Measurements from ENCODE around the gene NIPA2. TPM values are rescaled to one million over a fixed set of nuclear protein-coding genes. Genes with fewer than 3 reads are reported as not detected.

Gene NIPA2
- total and polyA plus RNA-seq, 8 donors, result 1.2 to 280 (median 37.7) TPM

DNA sequence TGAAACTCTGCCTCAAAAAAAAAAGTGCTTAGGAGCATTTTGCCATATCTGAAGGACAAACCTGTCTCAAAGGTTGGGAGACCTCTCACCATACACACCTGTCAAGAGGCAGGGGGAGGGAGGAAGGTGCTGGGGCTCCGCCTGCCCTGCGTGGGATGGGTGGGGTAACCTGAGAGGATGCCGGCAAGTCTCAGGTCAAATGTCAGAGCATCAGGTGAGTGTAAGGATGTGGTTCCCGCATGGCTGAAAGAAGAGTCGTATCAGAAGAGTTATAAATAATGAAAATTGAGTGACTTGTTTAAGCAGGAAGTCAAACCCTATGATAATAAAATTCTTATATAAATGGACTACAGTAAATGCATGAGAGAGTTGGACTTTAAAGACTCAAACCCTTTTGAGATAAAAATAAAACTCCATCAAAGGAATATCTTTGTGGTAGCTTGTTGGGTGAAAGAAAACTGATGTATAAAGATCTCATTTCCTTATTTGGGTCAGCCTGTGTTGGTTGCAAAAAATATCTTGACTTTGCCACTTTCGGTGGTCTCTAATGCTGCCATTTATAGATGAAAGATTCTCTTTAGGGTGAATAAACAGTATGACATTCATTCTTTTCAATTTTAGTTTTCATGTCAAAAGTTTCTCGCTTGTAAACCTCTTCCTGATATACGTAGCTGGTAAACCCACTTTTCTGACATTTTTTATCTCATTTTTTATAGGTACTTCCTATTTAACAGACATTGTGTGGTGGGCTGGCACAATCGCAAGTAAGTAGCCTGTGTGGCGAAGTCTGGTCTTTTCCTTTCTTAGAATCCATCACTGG lies 28.2 kb upstream of the NIPA2 start:
- no peak for DNase-seq
- TF ChIP-seq POLR2AphosphoS5 (IDR thresholded peaks at IDR 0.05) (no peak), POLR2A (IDR thresholded peaks at IDR 0.05) (no peak), CTCF (IDR thresholded peaks at IDR 0.05) (no peak), EP300 (IDR thresholded peaks at IDR 0.05) (no peak)
- Histone ChIP-seq H3K4me1 (peaks cover 0 to 16% (median 2%) of the 10 kb centered on the region in 4 donors), H3K27ac (no peak overlapping the region), H3K4me3 (no peak overlapping the region), H3K9me3 (no peaks in the 10 kb centered on the region), H3K27me3 (no peaks in the 10 kb centered on the region), H3K36me3 (peaks cover 0 to 35% (median 24%) of the 10 kb centered on the region in 4 donors)
- 76 to 89% (median 86%) methylated on average over 10 of the region's 10 CpGs for WGBS, 5 donors
- intact Hi-C loops (cut with DNase I; ENCODE audit: low total_unique reads), result no loop called here

DNA sequence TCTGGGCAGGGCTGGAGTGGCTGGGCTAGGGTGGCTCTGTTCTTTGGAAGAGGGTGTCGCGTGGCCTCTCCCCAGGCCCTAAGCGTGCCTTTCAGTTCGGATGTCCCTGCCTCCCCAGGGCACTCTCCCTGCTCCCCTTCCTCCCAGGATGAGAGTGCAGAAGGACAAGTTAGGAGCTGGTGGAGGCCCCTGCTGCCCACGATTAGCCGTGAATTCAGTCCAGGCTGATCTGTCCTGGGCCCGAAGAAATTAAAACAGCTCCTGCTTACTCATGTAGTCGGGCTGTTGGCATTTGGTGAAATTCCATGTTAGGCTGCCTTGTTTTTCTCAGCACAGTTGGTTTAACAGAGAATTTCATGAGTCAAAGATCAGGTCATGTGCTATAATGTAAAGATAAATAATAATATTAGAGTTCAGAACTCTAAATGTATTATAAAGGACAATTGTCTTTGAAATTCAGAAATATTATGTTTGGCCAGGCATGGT lies 27.6 kb upstream of the NIPA2 start:
- Histone ChIP-seq H3K4me3 (no peak overlapping the region), H3K9me3 (no peaks in the 10 kb centered on the region), H3K27ac (no peak overlapping the region), H3K4me1 (peaks cover 0 to 16% (median 2%) of the 10 kb centered on the region in 4 donors), H3K36me3 (peaks cover 0 to 35% (median 28%) of the 10 kb centered on the region in 4 donors), H3K27me3 (no peaks in the 10 kb centered on the region)
- no peak for DNase-seq
- TF ChIP-seq CTCF (IDR thresholded peaks at IDR 0.05) (no peak), POLR2A (IDR thresholded peaks at IDR 0.05) (no peak), EP300 (IDR thresholded peaks at IDR 0.05) (no peak), POLR2AphosphoS5 (IDR thresholded peaks at IDR 0.05) (no peak)
- intact Hi-C loops (cut with DNase I; ENCODE audit: low total_unique reads), result no loop called here
- 92 to 95% (median 93%) methylated on average over 7 to 8 of the region's 8 CpGs for WGBS, 5 donors

DNA sequence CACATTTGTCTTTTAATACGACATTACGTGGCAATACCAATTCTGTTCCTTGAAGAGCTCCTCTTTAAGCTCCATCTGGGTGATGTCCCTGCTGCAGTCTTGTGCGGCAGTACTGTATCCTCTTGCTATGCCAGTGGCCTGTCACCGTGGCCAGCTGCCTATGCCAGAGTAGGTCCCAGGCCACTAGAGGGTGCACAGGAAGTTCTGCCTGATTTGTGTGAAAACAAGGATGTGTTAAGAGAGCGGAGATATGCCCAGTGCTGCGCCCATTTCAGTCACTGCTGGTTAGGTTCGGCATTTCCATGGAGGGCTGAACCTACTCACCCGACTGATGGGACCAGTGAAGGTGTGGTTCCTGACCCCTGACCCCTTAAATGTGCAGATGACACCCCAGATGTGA lies 26.8 kb upstream of the NIPA2 start:
- no peak overlapping the region for H3K27ac ChIP-seq
- DNase-seq, result peak; percentile 60 to 66
- peaks cover 0 to 35% (median 28%) of the 10 kb centered on the region in 4 donors for H3K36me3 ChIP-seq
- H3K9me3 ChIP-seq, result no peaks in the 10 kb centered on the region
- H3K4me3 ChIP-seq, result no peak overlapping the region
- no peaks in the 10 kb centered on the region for H3K27me3 ChIP-seq
- intact Hi-C loops (cut with DNase I; ENCODE audit: low total_unique reads), result no loop called here
- H3K4me1 ChIP-seq, result peaks cover 0 to 16% (median 2%) of the 10 kb centered on the region in 4 donors
- TF ChIP-seq CTCF (IDR thresholded peaks at IDR 0.05), result peak in 2 of 7 experiments; percentile 36 to 37
- TF ChIP-seq EP300 (IDR thresholded peaks at IDR 0.05), result no peak
- peak in 1 of 3 donors; percentile 22 for TF ChIP-seq POLR2AphosphoS5 (IDR thresholded peaks at IDR 0.05)
- 60 to 78% (median 67%) methylated on average over 8 of the region's 8 CpGs for whole genome bisulfite sequencing, 5 donors

DNA sequence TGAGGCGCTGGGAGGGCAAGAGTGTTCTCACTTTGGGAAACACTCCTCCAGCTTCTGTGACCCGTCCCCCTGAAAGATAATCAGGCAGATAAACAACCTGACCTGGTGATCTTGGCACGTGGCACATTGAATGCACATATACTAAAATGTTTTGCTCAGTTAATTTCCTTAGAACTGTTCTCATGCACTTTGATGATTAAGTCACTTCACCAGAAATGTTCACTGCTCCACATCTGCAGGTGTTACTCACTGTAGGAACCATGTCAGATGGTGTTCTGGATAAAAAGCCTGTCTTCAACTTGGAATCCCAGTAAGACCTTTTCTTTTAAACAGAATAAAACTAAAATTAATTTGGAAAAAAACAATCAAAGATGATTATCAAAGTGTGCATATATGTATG lies 24.6 kb upstream of the NIPA2 start:
- TF ChIP-seq POLR2A (IDR thresholded peaks at IDR 0.05), result no peak
- TF ChIP-seq POLR2AphosphoS5 (IDR thresholded peaks at IDR 0.05), result no peak
- no peak for TF ChIP-seq EP300 (IDR thresholded peaks at IDR 0.05)
- TF ChIP-seq CTCF (IDR thresholded peaks at IDR 0.05), result no peak
- Histone ChIP-seq H3K4me3 (no peak overlapping the region), H3K27ac (no peak overlapping the region), H3K27me3 (no peaks in the 10 kb centered on the region), H3K36me3 (peaks cover 0 to 35% (median 29%) of the 10 kb centered on the region in 4 donors), H3K4me1 (peaks cover 0 to 3% (median 0%) of the 10 kb centered on the region in 4 donors), H3K9me3 (no peaks in the 10 kb centered on the region)
- DNase-seq, result no peak
- WGBS, 5 donors, result 65 to 83% (median 76%) methylated on average over 3 of the region's 3 CpGs
- intact Hi-C loops (cut with DNase I; ENCODE audit: low total_unique reads), result no loop called here
